ENCODE measurements around the gene CYP26B1. TPM values are rescaled to one million over a fixed set of nuclear protein-coding genes. Genes with fewer than 3 reads are reported as not detected.

Gene CYP26B1
- total and polyA plus RNA-seq, 9 of the 15 experiments (the other 6 are each of a cell fraction or from before 2014, with no cell fraction given), result 0.01 to 0.13 (median 0.04) TPM; not detected in 6

- intact Hi-C loops (cut with micrococcal nuclease), result loop anchor here (5.0 kb wide), 3 partner anchors 593 to 622 kb away; no protein-coding TSS in a partner anchor
- ChIA-PET CTCF (ENCODE audit: low intra/inter-chr PET ratio) (no interaction called here), POLR2A (interaction anchor here (0.5 kb wide), 1 partner anchor 21 kb away, joined by 4 read pairs; no protein-coding TSS in a partner anchor)
- in situ Hi-C loops (cut with MboI), result loop anchor here (5.0 to 10.0 kb wide), 4 partner anchors 230 to 620 kb away; no protein-coding TSS in a partner anchor
- FAIRE-seq, result no peak
- H3K36me3 ChIP-seq (ENCODE audit: control insufficient read depth, insufficient read depth, low read length), result no peaks in the 10 kb centered on the region
- H2AFZ ChIP-seq (ENCODE audit: low read depth, low read length), result no peak overlapping the region
- peaks cover 7 to 53% of the 10 kb centered on the region in 2 experiments; a peak in 4 of 5 replicates for H3K27me3 ChIP-seq (ENCODE audit: control insufficient read depth in 2 of 2, insufficient read depth in 2 of 2, low read length in 2 of 2)
- H3K4me3 ChIP-seq, result no peak overlapping the region
- no TSS peak for BruUV-seq (replicated peaks)
- no peak for ATAC-seq
- no peak overlapping the region for H3K4me2 ChIP-seq (ENCODE audit: insufficient read depth, low read length)
- H4K20me1 ChIP-seq (replicated peaks; ENCODE audit: control insufficient read depth, insufficient read depth, low read length), result peaks cover 7% of the 10 kb centered on the region
- no peaks in the 10 kb centered on the region for H3K79me2 ChIP-seq (ENCODE audit: control insufficient read depth, insufficient read depth, low read length)
- H3K27ac ChIP-seq (ENCODE audit: extremely low read depth, low read depth, low read length), result no peak overlapping the region
- peaks cover 0 to 7% of the 10 kb centered on the region in 2 experiments; a peak in 1 of 5 replicates for H3K4me1 ChIP-seq (replicated peaks in 1 of 2; ENCODE audit: control insufficient read depth in 2 of 2, insufficient read depth in 2 of 2, low read length in 2 of 2)
- 0% methylated on average over 16 of the region's 16 CpGs for WGBS (ENCODE audit: insufficient coverage, low coverage, missing lambda C conversion rate)
- no peak for DNase-seq (ENCODE audit: extremely low read depth in 1 of 4, low spot score in 3 of 4)
- no peak overlapping the region for H3K9ac ChIP-seq (ENCODE audit: insufficient read depth in 1 of 2, low read depth in 2 of 2, low read length in 2 of 2)
- H3K9me1 ChIP-seq (ENCODE audit: control insufficient read depth, insufficient read depth, low read length), result no peaks in the 10 kb centered on the region
- no peaks in the 10 kb centered on the region for H3K9me3 ChIP-seq (replicated peaks; ENCODE audit: control insufficient read depth, insufficient read depth, low read depth, low read length)
- no peak for TF ChIP-seq ELF4 (CRISPR knock-in tag; IDR thresholded peaks at IDR 0.05)
- no peak for TF ChIP-seq ZNF695 (CRISPR knock-in tag; IDR thresholded peaks at IDR 0.05)
- TF ChIP-seq ATF6 (CRISPR knock-in tag; IDR thresholded peaks at IDR 0.05), result no peak
- no peak for TF ChIP-seq KDM5B (IDR thresholded peaks at IDR 0.05; ENCODE audit: insufficient replicate concordance, low read depth, low read length)
- no peak for TF ChIP-seq SAP30 (IDR thresholded peaks at IDR 0.05; ENCODE audit: borderline replicate concordance, insufficient read depth, low read depth, low read length, poor library complexity, severe bottlenecking)
- no peak for TF ChIP-seq SP2 (IDR thresholded peaks at IDR 0.05; ENCODE audit: extremely low read depth, low read depth, low read length, poor library complexity, severe bottlenecking)
- TF ChIP-seq ZNF586 (CRISPR knock-in tag; conservative IDR thresholded peaks at IDR 0.05), result no peak
- TF ChIP-seq HDAC6 (IDR thresholded peaks at IDR 0.05; ENCODE audit: low read depth, low read length), result no peak
- TF ChIP-seq E2F1 (CRISPR knock-in tag; IDR thresholded peaks at IDR 0.05), result no peak
- TF ChIP-seq HOXB6 (CRISPR knock-in tag; IDR thresholded peaks at IDR 0.05; ENCODE audit: borderline replicate concordance), result no peak
- no peak for TF ChIP-seq ZC3H11A (IDR thresholded peaks at IDR 0.05; ENCODE audit: low read depth, low read length)
- no peak for TF ChIP-seq TCFL5 (CRISPR knock-in tag; conservative IDR thresholded peaks at IDR 0.05)
- no peak for TF ChIP-seq ZBTB2 (IDR thresholded peaks at IDR 0.05)
- TF ChIP-seq FOXM1 (IDR thresholded peaks at IDR 0.05; ENCODE audit: low read depth), result no peak
- TF ChIP-seq FOXM1 (CRISPR knock-in tag; IDR thresholded peaks at IDR 0.05; ENCODE audit: low read depth), result no peak
- TF ChIP-seq ATF1 (CRISPR knock-in tag; IDR thresholded peaks at IDR 0.05), result no peak
- TF ChIP-seq ATF1 (tag; IDR thresholded peaks at IDR 0.05), result no peak
- TF ChIP-seq ZNF354B (CRISPR knock-in tag; IDR thresholded peaks at IDR 0.05), result no peak
Measured at GRCh38 chr2:72154386-72154975, 6.8 kb upstream of the CYP26B1 start.
